H1 (cell line): ENCODE measurements around the gene HFE. TPM values are rescaled to one million over a fixed set of nuclear protein-coding genes. Genes with fewer than 3 reads are reported as not detected.
A peak's percentile ranks its signal among the peaks of the same experiment; 100 is the strongest.

ENCODE experiments used
- CTCF ChIA-PET: fragments of 300-600 bp; sonication (Branson Sonifier 250); formaldehyde crosslinking; loops from one replicate; lab custom pipeline; 2021; ENCODE audit not compliant: partially characterized antibody; lab: Charles Lee
- POLR2A ChIA-PET: fragments of 300-600 bp; sonication (Branson Sonifier 250); formaldehyde crosslinking; loops from one replicate; lab custom pipeline; 2021; ENCODE audit warnings: inconsistent platforms; ENCODE audit not compliant: partially characterized antibody; lab: Charles Lee
- DNase-seq, 2 experiments: peaks; one replicate each; pipeline versions ENCODE4 v3.0.0 to v3.0.0-alpha.2; 2010 to 2022; ENCODE audit warnings: low spot score in 2 of 2, low read depth in 1 of 2, mixed read lengths in 1 of 2
- FAIRE-seq: peaks from 2 replicates; lab custom pipeline; 2011; peaks lifted over from hg19 to GRCh38; lab: Jason Lieb, UNC
- H2AFZ ChIP-seq: 2 replicates; pipeline ENCODE4 v1.8.1; 2012; ENCODE audit warnings: low read length, inconsistent platforms
- H2AK5ac ChIP-seq: 2 replicates; pipeline ENCODE4 v1.6.1; 2013; ENCODE audit warnings: low read depth, low read length
- H2BK120ac ChIP-seq: replicated peaks from 2 replicates; pipeline ENCODE3; 2013; ENCODE audit warnings: low read depth, low read length, inconsistent platforms
- H2BK12ac ChIP-seq: 2 replicates; pipeline ENCODE4 v1.6.1; 2013; ENCODE audit warnings: low read depth, low read length
- H2BK15ac ChIP-seq: 2 replicates; pipeline ENCODE4 v1.6.1; 2013; ENCODE audit warnings: low read length
- H2BK20ac ChIP-seq: 2 replicates; pipeline ENCODE4 v1.6.1; 2013; ENCODE audit warnings: low read length
- H2BK5ac ChIP-seq: 2 replicates; pipeline ENCODE4 v1.6.1; 2013; ENCODE audit warnings: low read depth, low read length
- H3K14ac ChIP-seq: 2 replicates; pipeline ENCODE4 v1.6.1; 2013; ENCODE audit warnings: inconsistent platforms; ENCODE audit not compliant: insufficient read length
- H3K18ac ChIP-seq: 2 replicates; pipeline ENCODE4 v1.6.1; 2013; ENCODE audit warnings: low read length; ENCODE audit errors: extremely low read depth
- H3K23ac ChIP-seq: 2 replicates; pipeline ENCODE4 v1.6.1; 2013; ENCODE audit warnings: inconsistent platforms; ENCODE audit not compliant: insufficient read length
- H3K23me2 ChIP-seq: 2 replicates; pipeline ENCODE4 v1.6.1; 2013; ENCODE audit warnings: low read depth, low read length
- H3K27ac ChIP-seq: 2 replicates; pipeline ENCODE4 v1.6.1; 2011; ENCODE audit warnings: low read depth, low read length, inconsistent platforms
- H3K27me3 ChIP-seq, 4 experiments: replicated peaks in 1 of 4; 1 replicate in 1 of 4; 2 replicates in 3 of 4; pipeline versions ENCODE4 v1.6.1 to v1.8.1; 2011 to 2013; ENCODE audit warnings: low read length in 3 of 4, mild to moderate bottlenecking in 3 of 4, inconsistent platforms in 2 of 4, mixed read lengths in 2 of 4, moderate library complexity in 1 of 4; ENCODE audit not compliant: control insufficient read depth in 3 of 4, insufficient read depth in 3 of 4; ENCODE audit errors: extremely low read depth in 1 of 4
- H3K36me3 ChIP-seq, 4 experiments: 2 replicates each; pipeline versions ENCODE4 v1.6.1 to v1.8.1; 2011 to 2013; ENCODE audit warnings: mild to moderate bottlenecking in 4 of 4, low read length in 3 of 4, moderate library complexity in 2 of 4, control low read depth in 1 of 4, inconsistent platforms in 1 of 4; ENCODE audit not compliant: insufficient read depth in 4 of 4, control insufficient read depth in 2 of 4
- H3K4ac ChIP-seq: replicated peaks from 2 replicates; pipeline ENCODE3; 2013; ENCODE audit warnings: low read length, low read depth, mixed read lengths, inconsistent platforms; ENCODE audit not compliant: insufficient read length
- H3K4me1 ChIP-seq, 4 experiments: replicated peaks in 1 of 4; 1 replicate in 1 of 4; 2 replicates in 3 of 4; pipeline versions ENCODE4 v1.6.1 to v1.8.1; 2011 to 2013; ENCODE audit warnings: low read length in 3 of 4, inconsistent platforms in 2 of 4, mixed read lengths in 1 of 4; ENCODE audit not compliant: insufficient read depth in 4 of 4, control insufficient read depth in 3 of 4
- H3K4me2 ChIP-seq, 2 experiments: 2 replicates each; pipeline versions ENCODE4 v1.6.1 to v1.8.1; 2011 to 2013; ENCODE audit warnings: low read depth in 2 of 2, low read length in 2 of 2, control low read depth in 1 of 2, inconsistent platforms in 1 of 2, mild to moderate bottlenecking in 1 of 2; ENCODE audit not compliant: insufficient read depth in 1 of 2
- H3K4me3 ChIP-seq, 4 experiments: fragments of 200-600, 300-600 bp in 1 of 4; sonication (generic), shearing (Covaris generic), sonication (Bioruptor Twin) in 1 of 4; 2 replicates each; pipeline versions ENCODE4 v1.5.1 to v1.8.1; 2011 to 2016; ENCODE audit warnings: low read length in 4 of 4, low read depth in 3 of 4, control low read depth in 2 of 4, inconsistent platforms in 2 of 4, mild to moderate bottlenecking in 2 of 4, mixed read lengths in 1 of 4, moderate library complexity in 1 of 4; ENCODE audit not compliant: insufficient read depth in 2 of 4; ENCODE audit errors: extremely low read depth in 1 of 4
- H3K56ac ChIP-seq: replicated peaks from 2 replicates; pipeline ENCODE3; 2013; ENCODE audit warnings: low read depth, mild to moderate bottlenecking, mixed read lengths, low read length, inconsistent platforms; ENCODE audit not compliant: insufficient read length
- H3K79me1 ChIP-seq: 2 replicates; pipeline ENCODE4 v1.6.1; 2013; ENCODE audit warnings: low read depth, low read length, control low read depth
- H3K79me2 ChIP-seq, 2 experiments: 2 replicates each; pipeline versions ENCODE4 v1.6.1 to v1.8.1; 2012 to 2013; ENCODE audit warnings: low read length in 2 of 2, mild to moderate bottlenecking in 2 of 2, inconsistent platforms in 1 of 2; ENCODE audit not compliant: insufficient read depth in 2 of 2, control insufficient read depth in 1 of 2
- H3K9ac ChIP-seq, 4 experiments: replicated peaks in 1 of 4; 1 replicate in 1 of 4; 2 replicates in 3 of 4; pipeline versions ENCODE4 v1.6.1 to v1.8.1; 2011 to 2013; ENCODE audit warnings: low read depth in 3 of 4, low read length in 3 of 4, control low read depth in 2 of 4, mild to moderate bottlenecking in 2 of 4, moderate library complexity in 2 of 4, inconsistent platforms in 1 of 4; ENCODE audit errors: extremely low read depth in 1 of 4
- H3K9me3 ChIP-seq, 2 experiments: 2 replicates each; pipeline versions ENCODE4 v1.6.1 to v1.8.1; 2012 to 2013; ENCODE audit warnings: mild to moderate bottlenecking in 2 of 2, moderate library complexity in 2 of 2, control low read depth in 1 of 2, inconsistent platforms in 1 of 2, low read depth in 1 of 2, low read length in 1 of 2, mixed read lengths in 1 of 2; ENCODE audit not compliant: insufficient read depth in 2 of 2
- H4K20me1 ChIP-seq, 2 experiments: replicated peaks in 1 of 2; 2 replicates each; pipeline versions ENCODE3 to v1.8.1; 2011 to 2013; ENCODE audit warnings: inconsistent platforms in 2 of 2, low read length in 2 of 2, mild to moderate bottlenecking in 1 of 2; ENCODE audit not compliant: insufficient read depth in 2 of 2, control insufficient read depth in 1 of 2
- H4K5ac ChIP-seq: 2 replicates; pipeline ENCODE4 v1.6.1; 2013; ENCODE audit warnings: low read length, low read depth, mixed read lengths, inconsistent platforms; ENCODE audit not compliant: insufficient read length
- H4K8ac ChIP-seq: 2 replicates; pipeline ENCODE4 v1.8.0; 2013; ENCODE audit warnings: mild to moderate bottlenecking, moderate library complexity, low read length, inconsistent platforms; ENCODE audit not compliant: insufficient read depth; ENCODE audit errors: extremely low read depth
- H4K91ac ChIP-seq: replicated peaks from 2 replicates; pipeline ENCODE3; 2013; ENCODE audit warnings: low read length, mixed read lengths, inconsistent platforms; ENCODE audit not compliant: insufficient read length
- CBX5 ChIP-seq: fragments of 300-800, 300-1000 bp; sonication (generic); IDR thresholded peaks from 2 replicates; pipeline ENCODE4 v1.7.1; 2016; ENCODE audit warnings: antibody characterized with exemption, low read length, low read depth
- POLR2A ChIP-seq, 2 experiments: IDR thresholded peaks; 1 replicate in 1 of 2; 2 replicates in 1 of 2; pipeline ENCODE4 v1.6.1; 2011; ENCODE audit warnings: low read depth in 2 of 2, low read length in 2 of 2, mild to moderate bottlenecking in 2 of 2; ENCODE audit errors: control extremely low read depth in 1 of 2
- POLR2AphosphoS5 ChIP-seq: IDR thresholded peaks from 2 replicates; pipeline ENCODE4 v1.6.1; 2011; ENCODE audit warnings: low read depth, low read length
- POU5F1 ChIP-seq: IDR thresholded peaks from 2 replicates; pipeline ENCODE4 v1.6.1; 2011; ENCODE audit warnings: low read depth, mild to moderate bottlenecking, low read length, moderate library complexity
- RXRA ChIP-seq: IDR thresholded peaks from 2 replicates; pipeline ENCODE4 v1.6.1; 2011; ENCODE audit warnings: low read depth, mild to moderate bottlenecking, low read length, moderate library complexity; ENCODE audit not compliant: insufficient read depth
- SAP30 ChIP-seq: fragments of 300-600 bp; sonication (generic); IDR thresholded peaks from 2 replicates; pipeline ENCODE4 v1.7.1; 2012; ENCODE audit warnings: low read length, moderate library complexity, mild to moderate bottlenecking, inconsistent platforms; ENCODE audit not compliant: insufficient read depth, insufficient replicate concordance
- SP1 ChIP-seq: IDR thresholded peaks from 2 replicates; pipeline ENCODE4 v1.6.1; 2011; ENCODE audit warnings: low read depth, low read length
- SRF ChIP-seq: IDR thresholded peaks from 2 replicates; pipeline ENCODE4 v1.6.1; 2011; ENCODE audit warnings: mild to moderate bottlenecking, low read depth, low read length, moderate library complexity
- TAF1 ChIP-seq: IDR thresholded peaks from 2 replicates; pipeline ENCODE4 v1.6.1; 2011; ENCODE audit warnings: mild to moderate bottlenecking, low read depth, low read length
- TBP ChIP-seq: IDR thresholded peaks from 2 replicates; pipeline ENCODE4 v1.6.1; 2011; ENCODE audit warnings: low read depth, low read length, improper control_type of control experiment
- WGBS, 2 experiments: shearing (Covaris generic) in 1 of 2; methylation state at CpG; one replicate each; pipeline versions ENCODE4 v1.1.6 to v1.1.7; 2013 to 2015; ENCODE audit warnings: low lambda C conversion rate in 2 of 2, mixed read lengths in 2 of 2, inconsistent platforms in 1 of 2, low coverage in 1 of 2, missing lambda C conversion rate in 1 of 2; ENCODE audit not compliant: insufficient replicate concordance in 2 of 2, insufficient coverage in 1 of 2, insufficient read length in 1 of 2; ENCODE audit errors: extremely low coverage in 1 of 2, missing lambda C conversion rate in 1 of 2; 5-methylcytosine and 5-hydroxymethylcytosine counted together
- polyA plus RNA-seq, 7 experiments: library from polyadenylated mRNA; depleted of rRNA in 3 of 7; stranded (reverse) in 5 of 7; unstranded in 2 of 7; fragments of >200 nt in 5 of 7; fragments of 200-250 nt in 2 of 7; gene quantifications; 1 replicate in 5 of 7; 2 replicates in 1 of 7; 4 replicates in 1 of 7; pipeline versions ENCODE4 v1.2.1 to v1.2.3, GENCODE V29; 2011 to 2013; ENCODE audit warnings: missing spikeins in 2 of 7, mixed read lengths in 2 of 7
- total RNA-seq: library from RNA; stranded (reverse); fragmentation: NEBNext Ultra II Directional; extraction: Animal tissue kit (Norgen Biotek cat#: 25700); gene quantifications from 2 replicates; pipeline ENCODE4 v1.2.1, GENCODE V29; 2021
- TF ChIP-seq, protein P1 (sequence below): IDR thresholded peaks from 2 replicates; pipeline ENCODE4 v1.6.1; 2012; ENCODE audit warnings: inconsistent platforms

Gene HFE
- total and polyA plus RNA-seq, 2 of the 8 experiments (the other 6 are each of a cell fraction or from before 2014, with no cell fraction given): 1.6 to 2.0 TPM

DNA sequence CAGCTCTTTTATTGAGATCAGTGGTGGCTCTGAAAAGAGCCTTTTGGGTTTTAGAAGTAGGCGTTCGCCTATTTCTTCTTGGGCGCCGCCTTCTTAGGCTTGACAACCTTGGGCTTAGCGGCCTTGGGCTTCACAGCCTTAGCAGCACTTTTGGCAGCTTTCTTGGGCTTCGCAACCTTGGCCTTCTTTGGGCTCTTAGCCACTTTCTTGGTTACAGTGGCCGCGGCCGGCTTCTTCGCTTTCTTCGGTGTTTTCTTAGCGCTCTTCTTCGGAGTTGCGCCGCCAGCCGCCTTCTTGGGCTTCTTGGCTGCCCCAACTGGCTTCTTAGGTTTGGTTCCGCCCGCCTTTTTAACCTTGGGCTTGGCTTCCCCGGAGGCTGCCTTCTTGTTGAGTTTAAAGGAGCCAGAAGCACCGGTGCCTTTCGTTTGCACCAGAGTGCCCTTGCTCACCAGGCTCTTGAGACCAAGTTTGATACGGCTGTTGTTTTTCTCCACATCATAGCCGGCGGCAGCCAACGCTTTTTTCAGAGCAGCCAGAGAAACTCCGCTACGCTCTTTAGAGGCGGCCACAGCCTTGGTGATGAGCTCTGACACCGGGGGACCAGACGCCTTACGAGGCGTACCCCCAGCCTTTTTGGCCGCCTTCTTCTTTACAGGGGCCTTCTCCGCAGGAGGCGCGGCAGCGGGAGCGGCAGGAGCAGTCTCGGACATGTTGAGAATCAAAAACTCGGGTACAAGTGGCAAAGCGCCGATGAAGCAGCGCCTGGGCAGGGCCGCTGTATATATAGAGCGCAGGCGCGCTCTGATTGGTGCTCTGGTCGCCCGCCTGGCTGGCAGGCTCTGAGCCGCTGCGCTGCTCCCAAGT lies 31.3 kb upstream of the HFE start:
- H4K91ac ChIP-seq: no peak overlapping the region
- FAIRE-seq: no peak
- no peak overlapping the region for H2AK5ac ChIP-seq
- no peak overlapping the region; the same call in 1 of the 2 replicates for H2BK12ac ChIP-seq
- no peak overlapping the region for H2BK120ac ChIP-seq
- no peak overlapping the region for H2AFZ ChIP-seq
- no peaks in the 10 kb centered on the region for H3K36me3 ChIP-seq
- no peak overlapping the region for H3K4ac ChIP-seq
- H2BK15ac ChIP-seq: no peak overlapping the region
- no peak overlapping the region for H2BK20ac ChIP-seq
- peak overlapping the region; percentile 68 for H4K5ac ChIP-seq
- H3K9ac ChIP-seq: peak overlapping the region; percentile 86 to 94 (median 90)
- ChIA-PET POLR2A (interaction anchor here (0.8 to 43.5 kb wide), 31 partner anchors 8 to 1837 kb away, joined by 3 to 1982 read pairs (median 5); partner anchors contain the start of gene HFE), CTCF (interaction anchor here (1.6 to 2.0 kb wide), 2 partner anchors 30 to 41 kb away, joined by 3 to 7 read pairs; no protein-coding TSS in a partner anchor)
- H3K79me2 ChIP-seq: no peaks in the 10 kb centered on the region
- H3K4me2 ChIP-seq: peak overlapping the region; percentile 82 to 93
- 1% methylated on average over 51 of the region's 51 CpGs; no CpG with 5 or more reads in 1 of the 2 experiments for WGBS, 2 experiments
- H4K20me1 ChIP-seq: no peaks in the 10 kb centered on the region
- no peaks in the 10 kb centered on the region for H3K27me3 ChIP-seq
- H3K79me1 ChIP-seq: no peaks in the 10 kb centered on the region
- no peak overlapping the region for H3K23ac ChIP-seq
- peak overlapping the region; percentile 93 for H3K27ac ChIP-seq
- no peaks in the 10 kb centered on the region; the same call in none of the 2 replicates for H3K23me2 ChIP-seq
- peak overlapping the region; percentile 8; the same call in 1 of the 2 replicates for H2BK5ac ChIP-seq
- no peak overlapping the region for H3K14ac ChIP-seq
- H3K4me3 ChIP-seq: peak overlapping the region; percentile 82 to 95 (median 83)
- peak overlapping the region; percentile 80; the same call in 1 of the 2 replicates for H4K8ac ChIP-seq
- H3K9me3 ChIP-seq: no peaks in the 10 kb centered on the region
- peak overlapping the region; percentile 84 for H3K56ac ChIP-seq
- H3K4me1 ChIP-seq: peaks cover 0 to 3% (median 0%) of the 10 kb centered on the region in 4 experiments; a peak in 1 of 7 replicates
- peak overlapping the region; percentile 92 for H3K18ac ChIP-seq
- DNase-seq: peak in 1 of 2 experiments; percentile 95
- TF ChIP-seq SRF (no peak), CBX5 (no peak), TBP (peak; percentile 98), POU5F1 (peak; percentile 48; the same call in 1 of the 2 replicates), SP1 (peak; percentile 91), POLR2A (IDR thresholded peaks at IDR 0.05; ENCODE audit: control extremely low read depth in 1 of 2, low read depth in 2 of 2, low read length in 2 of 2) (peak; percentile 92 to 95), SAP30 (no peak), RXRA (no peak), TAF1 (peak; percentile 94), POLR2AphosphoS5 (peak; percentile 99)
- TF ChIP-seq, protein P1, sequence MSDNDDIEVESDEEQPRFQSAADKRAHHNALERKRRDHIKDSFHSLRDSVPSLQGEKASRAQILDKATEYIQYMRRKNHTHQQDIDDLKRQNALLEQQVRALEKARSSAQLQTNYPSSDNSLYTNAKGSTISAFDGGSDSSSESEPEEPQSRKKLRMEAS: 0 out of 2 replicates have a peak, but pooled peaks have one; percentile 12
